Measurements from ENCODE around the gene HSPB6.

Gene HSPB6

DNA sequence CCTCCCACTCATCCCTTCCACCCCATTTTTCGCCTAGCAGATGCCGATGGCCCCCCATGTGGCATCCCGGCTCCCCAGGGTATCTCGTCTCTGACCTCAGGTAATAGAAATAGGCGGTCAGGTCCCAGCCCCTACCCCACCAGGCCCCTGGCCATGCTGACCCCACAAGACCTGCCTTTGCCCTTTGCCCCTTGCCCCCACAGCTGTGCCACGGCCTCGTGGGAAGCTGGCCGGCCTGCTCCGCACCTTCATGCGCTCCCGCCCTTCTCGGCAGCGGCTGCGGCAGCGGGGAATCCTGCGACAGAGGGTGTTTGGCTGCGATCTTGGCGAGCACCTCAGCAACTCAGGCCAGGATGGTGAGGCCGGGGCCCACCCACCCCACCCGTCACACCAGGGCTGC, 23.9 kb upstream of the HSPB6 start:
- Histone ChIP-seq H3K27ac (ENCODE audit: low read length) (no peak overlapping the region), H3K4me2 (ENCODE audit: insufficient read depth, low read length) (no peak overlapping the region), H3K4me3 (ENCODE audit: low read depth in 1 of 2, low read length in 2 of 2) (no peak overlapping the region), H2AFZ (ENCODE audit: low read depth, low read length) (no peak overlapping the region), H3K79me2 (ENCODE audit: insufficient read depth, low read length) (peaks cover 37% of the 10 kb centered on the region), H3K36me3 (ENCODE audit: insufficient read depth, low read length) (peaks cover 80% of the 10 kb centered on the region), H4K20me1 (ENCODE audit: insufficient read depth, low read length) (peaks cover 47% of the 10 kb centered on the region), H3K27me3 (ENCODE audit: insufficient read depth, low read length, poor library complexity) (no peaks in the 10 kb centered on the region), H3K4me1 (ENCODE audit: insufficient read depth, low read length) (peaks cover 22% of the 10 kb centered on the region), H3K9me3 (ENCODE audit: insufficient read depth, low read length, severe bottlenecking) (no peaks in the 10 kb centered on the region), H3K9ac (ENCODE audit: low read depth, low read length) (no peak overlapping the region)
- TF ChIP-seq EZH2 (IDR thresholded peaks at IDR 0.05; ENCODE audit: borderline replicate concordance, low read depth, low read length, severe bottlenecking) (no peak), CTCF (IDR thresholded peaks at IDR 0.05; ENCODE audit: borderline replicate concordance, extremely low read depth, low read length, poor library complexity, severe bottlenecking) (no peak)
- no peak for ATAC-seq (ENCODE audit: insufficient read depth, low read depth)
- DNase-seq: no peak

GRCh38 chr19:35780058-35780457, 23.2 kb upstream of the HSPB6 start:
- Histone ChIP-seq H3K4me1 (ENCODE audit: insufficient read depth, low read length) (peaks cover 23% of the 10 kb centered on the region), H3K4me2 (ENCODE audit: insufficient read depth, low read length) (no peak overlapping the region), H4K20me1 (ENCODE audit: insufficient read depth, low read length) (peaks cover 47% of the 10 kb centered on the region), H3K27ac (ENCODE audit: low read length) (no peak overlapping the region), H3K4me3 (ENCODE audit: low read depth in 1 of 2, low read length in 2 of 2) (no peak overlapping the region), H3K79me2 (ENCODE audit: insufficient read depth, low read length) (peaks cover 38% of the 10 kb centered on the region), H2AFZ (ENCODE audit: low read depth, low read length) (no peak overlapping the region), H3K36me3 (ENCODE audit: insufficient read depth, low read length) (peaks cover 76% of the 10 kb centered on the region), H3K27me3 (ENCODE audit: insufficient read depth, low read length, poor library complexity) (no peaks in the 10 kb centered on the region), H3K9me3 (ENCODE audit: insufficient read depth, low read length, severe bottlenecking) (no peaks in the 10 kb centered on the region), H3K9ac (ENCODE audit: low read depth, low read length) (no peak overlapping the region)
- DNase-seq: no peak
- no peak for ATAC-seq (ENCODE audit: insufficient read depth, low read depth)
- TF ChIP-seq EZH2 (IDR thresholded peaks at IDR 0.05; ENCODE audit: borderline replicate concordance, low read depth, low read length, severe bottlenecking): no peak
- no peak for TF ChIP-seq CTCF (IDR thresholded peaks at IDR 0.05; ENCODE audit: borderline replicate concordance, extremely low read depth, low read length, poor library complexity, severe bottlenecking)

DNA sequence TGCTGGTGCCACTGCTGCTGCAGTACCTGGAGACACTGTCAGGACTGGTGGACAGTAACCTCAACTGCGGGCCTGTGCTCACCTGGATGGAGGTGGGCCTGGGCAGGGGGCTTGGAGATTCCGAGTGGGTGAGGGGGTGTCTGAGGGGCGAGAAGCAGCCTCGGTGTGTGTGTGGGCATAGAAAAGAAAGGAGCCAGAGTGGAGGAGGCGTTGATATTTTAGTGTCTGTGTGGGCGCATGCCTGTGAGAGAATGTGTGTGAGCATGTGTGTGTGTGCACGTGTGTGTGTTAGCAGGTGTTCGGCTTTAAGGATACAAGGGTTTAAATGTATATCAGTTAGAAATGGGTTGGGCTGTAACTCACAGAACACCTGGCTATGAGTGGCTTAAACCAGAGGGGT, 22.2 kb upstream of the HSPB6 start:
- Histone ChIP-seq H3K9me3 (ENCODE audit: insufficient read depth, low read length, severe bottlenecking) (no peaks in the 10 kb centered on the region), H3K27me3 (ENCODE audit: insufficient read depth, low read length, poor library complexity) (no peaks in the 10 kb centered on the region), H3K9ac (ENCODE audit: low read depth, low read length) (0 out of 2 replicates have a peak overlapping the region, but pooled peaks have one; percentile 7), H3K4me3 (ENCODE audit: low read depth in 1 of 2, low read length in 2 of 2) (no peak overlapping the region), H3K4me2 (ENCODE audit: insufficient read depth, low read length) (peak overlapping the region; percentile 14; the same call in 1 of the 2 replicates), H4K20me1 (ENCODE audit: insufficient read depth, low read length) (peaks cover 47% of the 10 kb centered on the region), H3K36me3 (ENCODE audit: insufficient read depth, low read length) (peaks cover 69% of the 10 kb centered on the region), H2AFZ (ENCODE audit: low read depth, low read length) (no peak overlapping the region), H3K4me1 (ENCODE audit: insufficient read depth, low read length) (peaks cover 29% of the 10 kb centered on the region), H3K27ac (ENCODE audit: low read length) (no peak overlapping the region), H3K79me2 (ENCODE audit: insufficient read depth, low read length) (peaks cover 38% of the 10 kb centered on the region)
- no peak for ATAC-seq (ENCODE audit: insufficient read depth, low read depth)
- DNase-seq: no peak
- TF ChIP-seq EZH2 (IDR thresholded peaks at IDR 0.05; ENCODE audit: borderline replicate concordance, low read depth, low read length, severe bottlenecking) (no peak), CTCF (IDR thresholded peaks at IDR 0.05; ENCODE audit: borderline replicate concordance, extremely low read depth, low read length, poor library complexity, severe bottlenecking) (no peak)

DNA sequence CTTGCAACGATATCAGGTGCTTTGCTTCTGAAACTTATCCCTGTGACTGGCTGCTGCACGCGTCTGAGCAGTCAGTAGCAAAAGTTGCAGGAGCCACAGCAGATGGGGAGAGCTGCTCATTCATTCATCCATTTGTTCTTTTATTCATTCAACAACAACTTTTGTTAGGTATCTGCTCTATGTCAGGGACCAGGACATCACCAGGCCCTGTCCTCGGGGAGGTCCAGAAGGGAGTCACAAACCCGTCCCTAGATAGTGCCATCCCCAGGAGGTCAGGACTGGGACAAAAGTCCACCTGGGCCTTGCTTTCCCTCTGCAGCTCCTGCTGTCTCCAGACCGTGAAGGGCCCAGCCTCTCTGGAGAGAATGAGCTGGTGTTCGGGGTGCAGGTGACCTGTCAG, 21.1 kb upstream of the HSPB6 start:
- peaks cover 29% of the 10 kb centered on the region for H3K4me1 ChIP-seq (ENCODE audit: insufficient read depth, low read length)
- H3K4me3 ChIP-seq (ENCODE audit: low read depth in 1 of 2, low read length in 2 of 2): no peak overlapping the region
- DNase-seq (no peak), ATAC-seq (ENCODE audit: insufficient read depth, low read depth) (no peak)
- H2AFZ ChIP-seq (ENCODE audit: low read depth, low read length): no peak overlapping the region
- peaks cover 38% of the 10 kb centered on the region for H3K79me2 ChIP-seq (ENCODE audit: insufficient read depth, low read length)
- TF ChIP-seq EZH2 (IDR thresholded peaks at IDR 0.05; ENCODE audit: borderline replicate concordance, low read depth, low read length, severe bottlenecking): no peak
- TF ChIP-seq CTCF (IDR thresholded peaks at IDR 0.05; ENCODE audit: borderline replicate concordance, extremely low read depth, low read length, poor library complexity, severe bottlenecking): no peak
- no peaks in the 10 kb centered on the region for H3K27me3 ChIP-seq (ENCODE audit: insufficient read depth, low read length, poor library complexity)
- 0 out of 2 replicates have a peak overlapping the region, but pooled peaks have one; percentile 8 for H3K27ac ChIP-seq (ENCODE audit: low read length)
- peaks cover 45% of the 10 kb centered on the region for H4K20me1 ChIP-seq (ENCODE audit: insufficient read depth, low read length)
- no peak overlapping the region for H3K4me2 ChIP-seq (ENCODE audit: insufficient read depth, low read length)
- H3K36me3 ChIP-seq (ENCODE audit: insufficient read depth, low read length): peaks cover 59% of the 10 kb centered on the region
- peak overlapping the region; percentile 75; the same call in 1 of the 2 replicates for H3K9ac ChIP-seq (ENCODE audit: low read depth, low read length)
- no peaks in the 10 kb centered on the region for H3K9me3 ChIP-seq (ENCODE audit: insufficient read depth, low read length, severe bottlenecking)

Measured in DND-41 (cell line).